Panc1 (cell line): ENCODE results near the gene HHAT. TPM values are rescaled to one million over a fixed set of nuclear protein-coding genes. Genes with fewer than 3 reads are reported as not detected.

Source experiments
- ATAC-seq: fragments of 200-7000 bp; cut with Tn5 transposase; 2 replicates; pipeline ENCODE4 v1.9.1; 2020; ENCODE audit warnings: mild to moderate bottlenecking, moderate library complexity
- BruUV-seq: library from RNA; stranded (reverse); fragments of 400-500 nt; replicated peaks from 2 replicates; lab custom pipeline; 2021; lab: Mats Ljungman, UMichigan
- CTCF ChIA-PET: fragments of 300-600 bp; sonication (Branson Sonifier 250); formaldehyde crosslinking; loops from one replicate; lab custom pipeline; 2022; ENCODE audit warnings: antibody characterized with exemption; lab: Charles Lee
- POLR2A ChIA-PET: fragments of 300-600 bp; sonication (Branson Sonifier 250); formaldehyde crosslinking; loops from one replicate; lab custom pipeline; 2022; ENCODE audit warnings: antibody characterized with exemption; lab: Charles Lee
- DNase-seq: peaks from one replicate; pipeline ENCODE4 v3.0.0-alpha.2; 2010; ENCODE audit warnings: low read depth, low spot score
- H3K27ac ChIP-seq: 2 replicates; pipeline ENCODE4 v1.5.1; 2011; ENCODE audit warnings: mild to moderate bottlenecking, low read length, inconsistent platforms
- H3K27me3 ChIP-seq: fragments of 200-500 bp; sonication (Bioruptor generic); 2 replicates; pipeline ENCODE4 v1.6.0; 2014; ENCODE audit warnings: low read length, inconsistent platforms; ENCODE audit not compliant: control insufficient read depth, insufficient read depth
- H3K36me3 ChIP-seq: fragments of 200-500 bp; sonication (Bioruptor generic); 2 replicates; pipeline ENCODE4 v1.5.1; 2014; ENCODE audit warnings: inconsistent platforms, mild to moderate bottlenecking, low read length, moderate library complexity; ENCODE audit not compliant: control insufficient read depth, insufficient read depth
- H3K4me1 ChIP-seq: 2 replicates; pipeline ENCODE4 v1.5.1; 2011; ENCODE audit warnings: inconsistent platforms, mild to moderate bottlenecking, low read length, moderate library complexity; ENCODE audit not compliant: control insufficient read depth, insufficient read depth
- H3K4me3 ChIP-seq, 2 experiments: 2 replicates each; pipeline ENCODE4 v1.5.1; 2011 to 2012; ENCODE audit warnings: low read depth in 2 of 2, low read length in 2 of 2, mild to moderate bottlenecking in 2 of 2, inconsistent platforms in 1 of 2, moderate library complexity in 1 of 2
- H3K9me3 ChIP-seq: fragments of 200-500 bp; sonication (Bioruptor generic); 2 replicates; pipeline ENCODE4 v1.5.1; 2014; ENCODE audit warnings: low read depth, mild to moderate bottlenecking, inconsistent platforms, low read length, moderate library complexity; ENCODE audit not compliant: control insufficient read depth, insufficient read depth
- CTCF ChIP-seq: fragments of 450-650 bp; IDR thresholded peaks from 2 replicates; pipeline ENCODE4 v1.5.1; 2017; ENCODE audit warnings: mild to moderate bottlenecking
- POLR2AphosphoS5 ChIP-seq: IDR thresholded peaks from 2 replicates; pipeline ENCODE4 v1.6.1; 2012; ENCODE audit warnings: mild to moderate bottlenecking, low read depth, low read length, moderate library complexity
- REST ChIP-seq, 2 experiments: IDR thresholded peaks; 2 replicates each; pipeline ENCODE4 v1.6.1; 2011 to 2012; ENCODE audit warnings: low read depth in 2 of 2, control low read depth in 1 of 2, low read length in 1 of 2, mild to moderate bottlenecking in 1 of 2, moderate library complexity in 1 of 2; ENCODE audit not compliant: insufficient read depth in 1 of 2
- SIN3A ChIP-seq: IDR thresholded peaks from 2 replicates; pipeline ENCODE4 v1.6.1; 2012; ENCODE audit warnings: low read depth, mild to moderate bottlenecking, low read length, moderate library complexity, borderline replicate concordance; ENCODE audit not compliant: insufficient read depth
- TCF7L2 ChIP-seq: IDR thresholded peaks from 2 replicates; pipeline ENCODE4 v1.6.1; 2011; ENCODE audit warnings: mild to moderate bottlenecking, low read depth, low read length, inconsistent platforms
- in situ Hi-C: cut with HindIII; loops from 2 replicates; pipeline ENCODE4 v1.10.0; 2016; ENCODE audit warnings: low sequenced_read_pairs, low pct_unique_long_range_greater_than_20kb
- intact Hi-C: fragments of 100-400 bp; cut with micrococcal nuclease; formaldehyde crosslinking; loops from one replicate; pipeline ENCODE4 v1.10.0; 2022; ENCODE audit not compliant: unreplicated experiment
- total RNA-seq: library from RNA; stranded (reverse); gene quantifications from one replicate; pipeline ENCODE4 v1.2.1, GENCODE V29; 2021; ENCODE audit not compliant: unreplicated experiment

The HHAT gene
- total RNA-seq, 1 experiment from 2014 or later, result 2.3 TPM

- ATAC-seq (no peak), DNase-seq (no peak)
- no TSS peak for BruUV-seq
- POLR2A ChIA-PET, result no interaction called here
- intact Hi-C loops, result no loop called here
- Histone ChIP-seq H3K9me3 (no peaks in the 10 kb centered on the region), H3K4me3 (no peak overlapping the region), H3K27me3 (no peaks in the 10 kb centered on the region), H3K36me3 (no peaks in the 10 kb centered on the region), H3K4me1 (no peaks in the 10 kb centered on the region), H3K27ac (no peak overlapping the region)
- in situ Hi-C loops, result no loop called here
- TF ChIP-seq REST (IDR thresholded peaks at IDR 0.05; ENCODE audit: insufficient read depth in 1 of 2, low read depth in 2 of 2, low read length in 1 of 2) (no peak), TCF7L2 (no peak)
- CTCF ChIA-PET, result no interaction called here
Observed at GRCh38 chr1:210722410-210723081, 393.8 kb downstream of the HHAT start.

- no peaks in the 10 kb centered on the region for H3K9me3 ChIP-seq
- ChIA-PET CTCF (no interaction called here), POLR2A (no interaction called here)
- ATAC-seq (no peak), DNase-seq (no peak)
- H3K4me3 ChIP-seq, result no peak overlapping the region
- no peaks in the 10 kb centered on the region for H3K27me3 ChIP-seq
- intact Hi-C loops, result no loop called here
- H3K36me3 ChIP-seq, result no peaks in the 10 kb centered on the region
- BruUV-seq, result no TSS peak
- TF ChIP-seq REST (IDR thresholded peaks at IDR 0.05; ENCODE audit: insufficient read depth in 1 of 2, low read depth in 2 of 2, low read length in 1 of 2) (no peak), POLR2AphosphoS5 (no peak), TCF7L2 (no peak), SIN3A (no peak), CTCF (no peak)
- H3K27ac ChIP-seq, result no peak overlapping the region
- no peaks in the 10 kb centered on the region for H3K4me1 ChIP-seq
- in situ Hi-C loops, result no loop called here
Observed at GRCh38 chr1:210723646-210724045, 394.9 kb downstream of the HHAT start.
